Midbrain (tissue), 1 donor: Measurements from ENCODE around the gene NDUFS2.
"Not testable (repeated sequence)": the region's sequence is repeated elsewhere in the genome, so short reads cannot be mapped to it uniquely, and the experiment has no call there.

Experiments used
- DNase-seq: peaks from one replicate; lab custom pipeline; 2025; lab: John Stamatoyannopoulos, UW

Gene NDUFS2

DNA sequence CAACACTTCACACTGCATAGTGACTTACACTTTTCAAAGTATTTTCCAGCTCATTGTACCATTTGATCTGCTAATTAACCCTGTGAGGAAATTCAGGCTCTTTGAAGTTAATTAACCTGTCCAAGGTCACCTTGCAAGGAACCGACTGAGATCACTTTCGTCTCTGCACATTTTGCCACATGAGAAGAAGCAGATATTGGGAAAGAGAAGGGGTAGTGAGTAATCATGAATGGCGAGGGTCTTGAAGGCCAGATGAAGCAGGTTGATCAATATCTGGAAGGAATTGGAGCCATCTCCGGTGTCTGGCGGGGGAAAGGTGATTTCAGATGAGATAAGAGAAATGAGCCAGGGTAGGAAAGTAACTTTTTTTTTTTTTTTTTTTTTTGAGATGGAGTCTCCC, 17.8 kb downstream of the NDUFS2 start:
- no peak for DNase-seq

DNA sequence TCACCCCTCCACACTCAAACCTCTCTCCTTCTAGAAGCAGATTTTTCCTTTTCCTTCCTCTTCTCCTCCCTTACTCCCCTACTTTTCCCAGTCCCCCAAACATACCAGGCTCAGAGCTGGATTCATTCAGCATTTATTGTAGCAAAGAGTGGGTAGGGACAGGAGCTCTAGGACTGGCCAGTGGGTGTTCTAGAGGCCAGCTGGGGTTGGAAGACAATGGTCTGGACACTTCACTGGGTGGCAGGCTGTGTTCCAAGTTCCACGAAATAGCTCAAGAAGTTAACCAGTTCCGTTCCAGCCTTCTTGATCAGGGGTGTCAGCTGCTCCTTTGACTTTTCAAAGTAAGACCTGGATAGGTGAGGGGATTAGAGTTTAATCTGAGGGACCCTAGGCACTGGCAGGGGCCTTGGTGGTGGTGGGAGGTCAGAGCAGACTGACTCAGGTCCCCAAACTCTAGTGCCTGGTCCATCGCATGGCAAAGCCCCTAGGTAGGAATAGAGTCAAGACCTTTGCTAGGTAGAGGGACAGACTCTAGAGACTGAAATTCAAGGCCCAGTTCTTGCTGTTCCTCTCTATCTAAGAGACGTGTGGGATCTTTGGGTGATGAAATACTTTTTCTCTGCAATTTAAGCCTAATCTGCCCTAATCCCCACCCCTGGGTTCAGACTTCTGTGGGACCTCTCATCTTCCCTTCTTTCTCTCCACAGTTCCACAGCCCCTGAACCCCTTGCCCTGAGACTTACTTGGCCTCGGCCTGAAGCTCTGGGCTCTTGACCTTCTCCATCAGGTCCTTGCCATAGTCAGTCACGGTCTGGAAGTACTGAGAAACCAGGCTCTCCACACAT, 20.2 kb downstream of the NDUFS2 start:
- no peak for DNase-seq

DNA sequence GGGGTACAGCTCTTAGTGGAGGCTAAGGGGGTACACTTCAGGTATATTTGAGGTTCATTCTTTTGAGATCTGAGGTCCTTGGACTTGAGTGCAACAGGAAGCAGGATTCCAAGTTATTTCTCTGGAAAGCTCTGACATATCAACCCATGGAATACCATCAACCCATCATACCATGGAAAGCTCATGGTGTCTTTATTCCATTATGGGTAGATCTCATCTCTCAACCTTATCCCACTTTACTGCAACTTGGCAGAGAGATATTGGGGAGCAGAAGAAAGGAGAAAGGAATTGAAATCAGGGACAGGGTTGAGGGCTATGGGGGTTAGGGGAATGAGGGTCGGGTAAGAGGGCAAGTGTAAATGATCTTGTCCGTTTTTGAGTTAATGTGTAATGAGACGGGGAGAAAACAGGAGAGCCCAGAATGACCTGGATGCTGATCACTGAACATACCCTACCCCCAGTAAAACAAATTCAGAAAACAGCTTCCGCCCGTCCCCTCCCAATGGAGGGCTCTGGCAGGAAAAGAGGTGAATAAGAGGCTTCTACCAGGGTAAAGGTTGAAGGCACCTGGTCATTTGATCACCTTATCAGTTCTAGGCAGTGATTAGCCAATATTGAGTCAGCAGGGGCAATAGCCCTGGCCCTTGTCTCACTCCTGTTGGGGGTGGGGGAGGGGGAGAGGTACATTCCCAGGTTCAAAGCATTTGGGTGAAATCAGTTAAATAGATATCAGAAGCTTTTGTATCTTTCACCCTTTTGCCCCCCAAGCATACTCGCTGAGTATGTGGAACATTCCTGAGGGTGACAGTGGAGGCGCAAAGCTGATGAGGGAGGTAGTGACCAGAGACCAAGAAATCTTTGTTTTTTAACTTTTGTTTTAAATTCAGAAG, 21.9 kb downstream of the NDUFS2 start:
- DNase-seq, result no peak

DNA sequence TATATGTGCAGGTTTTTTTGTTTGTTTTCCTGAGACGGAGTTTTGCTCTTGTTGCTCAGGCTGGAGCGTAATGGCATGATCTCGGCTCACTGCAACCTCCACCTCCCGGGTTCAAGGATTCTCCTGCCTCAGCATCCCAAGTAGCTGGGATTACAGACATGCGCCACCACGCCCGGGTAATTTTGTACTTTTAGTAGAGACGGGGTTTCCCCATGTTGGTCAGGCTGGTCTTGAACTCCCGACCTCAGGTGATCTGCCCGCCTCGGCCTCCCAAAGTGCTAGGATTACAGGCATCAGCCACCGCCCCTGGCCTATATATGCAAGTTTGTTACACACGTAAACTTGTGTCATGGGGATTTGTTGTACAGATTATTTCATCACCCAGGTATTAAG, 22.5 kb downstream of the NDUFS2 start:
- not testable (repeated sequence) for DNase-seq

DNA sequence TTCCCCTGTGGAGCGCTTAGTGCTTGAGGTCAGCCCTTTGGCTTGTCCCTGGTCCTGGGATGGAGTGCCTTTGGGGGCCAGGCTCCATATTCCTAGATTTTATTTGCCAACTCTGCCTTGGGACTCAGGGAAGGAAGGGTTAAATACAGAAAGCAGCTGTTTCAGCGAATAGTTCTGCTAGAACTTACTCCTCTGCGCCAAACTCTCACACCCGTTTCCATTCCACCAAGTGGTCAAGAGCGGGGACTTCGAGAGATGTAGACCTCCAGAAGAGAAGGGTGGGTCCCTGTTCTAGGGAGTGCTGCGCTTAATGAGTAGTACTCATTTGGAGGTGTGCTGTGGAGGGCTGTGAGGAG, 23.0 kb downstream of the NDUFS2 start:
- peak; percentile 52 for DNase-seq

DNA sequence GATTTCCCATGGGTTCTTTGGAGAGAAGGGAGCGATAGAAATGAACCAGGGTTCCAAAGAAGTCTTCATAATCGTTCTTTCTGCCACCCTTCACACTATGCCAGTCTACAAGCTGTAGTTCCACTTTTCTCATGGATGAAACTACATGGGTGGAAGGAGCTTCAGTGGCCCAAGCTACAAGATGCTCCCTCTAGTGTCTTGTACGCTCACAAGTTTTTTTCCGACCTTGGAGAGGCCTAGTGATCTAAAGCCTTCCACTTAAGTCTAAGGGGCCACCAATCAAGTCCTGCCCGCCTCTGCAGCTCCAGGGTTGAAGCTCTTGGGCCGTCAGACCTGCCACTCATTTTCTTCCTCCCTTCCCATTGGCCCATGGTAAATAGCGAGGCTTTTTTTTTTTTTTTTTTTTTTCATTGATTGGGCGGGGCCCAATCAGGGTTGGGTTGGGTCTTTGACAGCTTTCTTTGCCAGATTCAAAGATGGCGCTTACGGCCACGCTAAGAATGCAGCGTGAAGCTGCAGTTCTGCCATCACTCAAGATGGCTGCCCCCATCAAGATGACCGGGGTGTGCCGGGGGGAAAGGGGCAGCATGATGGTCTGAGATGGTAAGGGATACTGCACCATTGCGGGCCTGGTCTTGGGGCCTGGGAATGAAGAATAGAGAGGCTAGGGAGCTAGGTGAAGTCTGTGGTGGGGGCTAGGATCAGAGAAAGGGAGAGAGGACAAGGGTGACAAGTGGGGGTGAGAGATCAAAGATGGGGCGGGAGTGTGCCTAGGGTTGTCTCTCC, 23.6 kb downstream of the NDUFS2 start, which contains the start of gene TOMM40L:
Gene TOMM40L (plus strand): TSS at position 527 of the 786 bp plus-strand sequence. CDS start 430 bp downstream, outside the sequence.
- peak; percentile 96 for DNase-seq

DNA sequence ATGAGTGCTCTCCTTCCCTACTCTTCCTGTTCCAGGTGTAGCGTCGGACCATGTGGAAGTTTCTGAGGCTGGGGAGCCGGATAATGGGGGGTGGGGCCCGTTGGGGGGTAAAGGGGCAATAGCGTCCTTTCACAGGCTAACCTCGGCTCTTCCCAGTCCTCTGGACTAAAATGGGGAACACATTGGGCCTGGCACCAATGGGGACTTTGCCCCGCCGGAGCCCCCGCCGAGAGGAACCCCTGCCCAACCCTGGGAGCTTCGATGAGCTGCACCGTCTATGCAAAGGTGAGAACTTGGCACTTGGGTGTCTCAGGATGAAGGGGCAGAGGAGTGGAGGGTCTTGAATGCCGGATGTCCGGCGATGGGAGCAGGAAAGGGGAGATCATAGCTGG, 24.1 kb downstream of the NDUFS2 start:
- no peak for DNase-seq

DNA sequence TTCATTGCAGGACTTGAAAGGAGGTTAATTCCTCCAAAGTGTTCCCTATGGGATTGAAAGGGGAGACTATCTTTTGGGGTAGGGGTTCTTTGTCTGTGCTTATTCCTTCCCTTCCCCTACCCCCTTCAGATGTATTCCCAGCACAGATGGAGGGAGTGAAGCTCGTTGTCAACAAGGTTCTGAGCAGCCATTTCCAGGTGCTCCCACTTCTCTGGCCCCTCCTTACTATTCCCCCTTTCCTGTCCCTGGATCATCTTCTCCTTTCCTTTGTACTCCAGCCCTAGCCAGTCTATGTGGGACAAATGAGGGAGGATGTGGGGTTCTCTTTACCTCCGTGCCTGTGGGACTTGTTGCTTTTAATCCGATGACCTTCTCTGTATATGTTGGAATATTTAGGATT, 24.6 kb downstream of the NDUFS2 start:
- DNase-seq, result no peak

DNA sequence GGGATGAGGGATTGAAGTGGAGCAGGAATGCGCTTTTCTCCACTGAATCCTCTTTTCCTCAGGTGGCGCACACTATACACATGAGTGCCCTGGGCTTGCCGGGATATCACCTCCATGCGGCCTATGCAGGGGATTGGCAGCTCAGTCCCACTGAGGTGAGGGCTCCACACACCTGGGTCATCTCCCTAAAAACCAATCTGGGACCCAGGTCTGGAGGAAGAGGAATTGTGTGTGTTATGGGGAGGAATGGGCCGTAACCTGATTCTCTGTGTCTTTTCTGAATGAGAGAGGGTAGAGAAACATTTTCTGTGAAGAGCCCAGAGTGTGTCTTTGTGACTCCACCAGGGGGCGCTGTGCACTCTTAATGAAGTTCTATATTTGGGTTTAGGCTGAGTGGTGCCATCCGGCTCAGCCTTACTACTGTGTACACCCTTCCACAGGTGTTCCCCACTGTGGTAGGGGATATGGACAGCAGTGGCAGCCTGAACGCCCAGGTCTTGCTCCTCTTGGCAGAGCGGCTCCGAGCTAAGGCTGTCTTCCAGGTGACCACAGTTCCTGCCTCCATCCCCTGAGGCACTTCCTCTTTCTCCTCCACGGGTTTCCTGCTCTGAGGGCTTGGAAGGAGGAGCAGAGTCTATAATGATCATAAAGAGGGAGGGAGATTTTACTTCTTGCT, 25.2 kb downstream of the NDUFS2 start:
- peak; percentile 82 for DNase-seq

DNA sequence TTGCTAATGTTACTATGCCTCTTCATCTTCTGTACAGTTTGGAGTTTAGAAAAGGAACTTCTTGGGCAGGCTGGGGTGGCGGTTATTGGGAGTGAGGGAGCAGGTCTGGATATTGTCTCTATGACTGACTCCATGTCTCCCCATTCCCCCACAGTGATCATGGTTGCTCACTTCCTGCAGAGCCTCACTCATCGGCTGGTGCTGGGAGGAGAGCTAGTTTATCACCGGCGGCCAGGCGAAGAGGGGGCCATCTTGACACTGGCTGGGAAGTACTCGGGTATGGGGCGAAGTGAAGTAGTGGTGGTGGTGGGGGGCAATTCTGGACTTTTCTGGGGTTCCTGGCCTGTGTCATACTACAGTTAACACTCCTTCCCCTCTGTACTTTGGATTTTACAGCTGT, 25.9 kb downstream of the NDUFS2 start:
- no peak for DNase-seq

DNA sequence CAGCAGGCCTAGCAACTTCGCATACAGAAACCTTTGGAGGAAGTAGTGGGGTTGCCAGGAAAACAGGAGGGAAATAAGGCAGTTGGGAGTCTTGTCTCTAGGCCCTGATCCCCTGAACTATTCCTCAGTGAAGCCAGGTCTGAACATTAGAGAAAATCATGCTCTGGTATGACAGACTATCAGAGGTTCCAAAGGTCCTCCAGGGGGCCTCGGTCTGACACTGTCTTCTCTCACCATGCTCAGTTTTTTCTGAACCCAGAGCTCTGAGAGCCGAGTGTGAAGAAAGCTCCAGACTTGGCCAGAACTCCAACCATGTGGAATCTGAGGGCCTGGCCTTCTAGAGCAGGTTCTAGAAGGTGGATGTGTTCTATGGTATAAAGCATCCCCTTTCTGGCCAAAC, 27.7 kb downstream of the NDUFS2 start:
- no peak for DNase-seq

DNA sequence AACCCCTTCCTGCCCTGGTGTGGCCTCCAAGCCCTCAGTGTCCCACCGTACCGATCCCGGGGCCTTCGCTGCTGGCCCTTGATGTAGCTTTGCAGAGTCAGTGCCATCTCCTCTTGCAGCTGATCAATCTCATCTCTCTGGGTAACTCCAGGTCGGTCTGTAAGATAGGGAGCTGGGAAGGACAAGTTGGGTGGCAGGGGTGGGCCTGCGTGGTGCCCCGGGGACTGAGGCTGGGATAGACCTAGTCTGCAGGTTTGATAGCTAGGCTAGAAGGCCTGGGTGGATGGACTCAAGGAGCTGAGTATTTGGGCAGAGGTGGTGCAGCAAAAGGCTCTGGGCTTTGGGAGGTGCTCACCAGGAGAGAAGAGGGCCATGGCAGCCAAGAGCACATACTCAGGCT, 28.6 kb downstream of the NDUFS2 start:
- no peak for DNase-seq

DNA sequence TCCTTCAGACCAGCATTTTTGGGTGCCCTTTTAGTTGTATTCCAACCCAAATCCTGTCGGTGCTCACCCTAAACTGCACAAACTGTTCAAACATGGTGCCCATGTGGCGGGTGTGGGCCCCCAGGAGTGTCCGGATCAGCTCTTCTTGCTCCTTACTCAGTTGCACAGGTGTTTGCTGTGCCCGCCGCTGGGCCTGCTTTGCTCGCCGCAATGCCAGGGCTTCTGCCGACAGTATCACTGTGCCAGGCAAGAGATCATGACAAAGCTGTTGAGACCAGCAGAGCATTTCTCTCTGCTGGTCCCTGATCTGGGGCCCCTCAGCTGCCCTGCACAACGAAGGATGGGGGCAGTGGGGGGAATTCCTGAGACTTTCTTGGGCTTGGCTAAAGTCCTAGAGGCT, 30.9 kb downstream of the NDUFS2 start:
- no peak for DNase-seq

DNA sequence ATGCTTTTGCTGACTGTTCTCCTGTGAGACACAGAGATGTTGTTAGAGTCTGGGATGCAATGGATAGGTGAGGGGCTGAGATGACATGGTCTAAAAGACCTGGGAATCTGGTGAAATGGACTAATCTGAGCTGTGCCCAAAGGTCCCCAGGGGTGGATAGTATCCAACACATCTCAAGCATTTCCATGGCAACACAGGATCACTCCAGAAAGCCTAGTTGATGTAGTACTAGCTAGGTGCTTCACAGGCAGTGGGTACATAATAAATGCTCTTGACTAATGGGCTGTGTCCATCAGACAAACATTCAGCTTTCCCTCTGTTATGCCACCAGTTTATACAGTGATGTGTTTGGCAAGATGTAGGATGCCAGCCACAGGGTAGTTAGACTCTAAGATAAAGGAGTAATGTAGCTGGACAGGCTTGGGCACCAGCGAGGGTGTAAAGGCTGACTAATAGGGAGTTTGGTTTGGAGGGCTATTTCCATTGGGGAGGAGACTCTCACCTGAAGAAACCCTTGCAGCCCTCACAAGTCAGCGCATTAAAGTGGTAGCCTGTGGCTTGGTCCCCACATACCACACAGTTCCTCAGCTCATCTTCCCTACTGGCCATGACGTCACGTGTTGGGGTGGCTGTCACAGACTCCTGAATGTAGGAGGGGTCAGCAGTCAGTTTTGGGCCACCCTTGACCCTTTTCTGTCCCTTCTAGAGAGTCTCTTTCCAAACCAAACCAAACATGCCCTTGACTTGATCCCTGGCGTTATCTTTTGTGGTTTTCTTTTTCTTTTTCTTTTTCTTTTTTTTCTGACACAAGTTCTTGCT, 34.0 kb downstream of the NDUFS2 start:
- DNase-seq, result no peak

DNA sequence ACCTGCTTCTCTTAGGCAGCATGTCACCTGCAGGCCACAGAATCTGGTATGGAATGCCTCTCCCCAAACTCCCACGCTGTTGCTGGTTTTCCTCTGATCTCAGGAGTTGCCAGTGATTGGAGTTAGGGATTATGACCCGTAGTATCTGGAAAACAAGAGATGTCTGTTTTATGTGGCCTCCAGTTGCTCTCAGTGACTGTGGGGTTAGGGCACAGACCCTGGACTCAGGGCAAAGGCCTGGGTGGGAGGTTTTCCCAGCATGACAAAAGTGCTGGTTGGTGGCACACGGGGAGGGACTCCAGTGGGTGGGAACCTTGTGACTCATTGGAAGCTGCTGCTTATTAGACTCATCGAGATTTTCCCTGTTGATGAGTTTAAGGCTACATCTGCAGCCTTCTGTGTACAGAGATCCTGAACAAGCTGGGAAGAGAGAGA, 35.9 kb downstream of the NDUFS2 start, which contains the start of gene NR1I3:
Gene NR1I3 (minus strand): TSS at position 165 of the 435 bp plus-strand sequence. CDS start 1,638 bp downstream, outside the sequence.
- DNase-seq, result no peak

DNA sequence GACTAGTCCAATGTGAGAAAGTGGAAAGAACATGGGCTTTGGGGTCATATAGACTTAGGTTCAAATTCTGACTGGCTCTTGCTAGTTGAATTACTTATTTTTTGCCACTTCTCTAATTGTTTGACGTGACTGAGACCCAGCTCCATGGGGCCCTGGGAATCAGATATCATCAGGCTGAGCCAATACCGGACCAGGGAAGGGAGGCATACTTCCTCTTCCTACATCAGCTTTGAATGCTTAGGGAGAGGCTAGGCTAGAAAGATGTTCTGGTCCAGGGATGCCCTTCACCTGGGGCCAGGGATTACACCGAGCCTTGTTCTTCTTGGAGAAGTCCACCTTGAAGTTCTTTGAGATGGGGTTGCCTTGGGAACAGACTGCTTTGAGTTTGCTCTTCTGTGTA, 39.5 kb downstream of the NDUFS2 start:
- DNase-seq, result no peak

DNA sequence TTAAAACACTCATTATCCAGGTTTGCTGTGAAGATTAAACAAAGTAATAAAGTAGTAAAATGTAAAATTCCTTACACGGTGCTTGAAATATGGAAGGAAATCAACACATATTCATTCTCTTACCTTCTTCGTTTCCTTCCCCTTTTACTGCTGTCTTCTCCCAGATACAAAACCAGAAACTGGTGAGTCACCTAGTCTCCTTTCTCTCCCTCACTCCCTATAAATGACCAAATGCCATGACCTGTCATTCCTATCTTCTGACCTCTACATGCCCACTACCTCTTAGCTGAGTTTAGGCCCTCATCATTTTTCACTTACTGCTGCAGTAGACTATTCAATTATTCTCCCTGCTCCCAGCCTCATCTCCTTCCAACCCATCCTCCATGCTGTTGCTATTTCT, 40.1 kb downstream of the NDUFS2 start:
- DNase-seq, result no peak

DNA sequence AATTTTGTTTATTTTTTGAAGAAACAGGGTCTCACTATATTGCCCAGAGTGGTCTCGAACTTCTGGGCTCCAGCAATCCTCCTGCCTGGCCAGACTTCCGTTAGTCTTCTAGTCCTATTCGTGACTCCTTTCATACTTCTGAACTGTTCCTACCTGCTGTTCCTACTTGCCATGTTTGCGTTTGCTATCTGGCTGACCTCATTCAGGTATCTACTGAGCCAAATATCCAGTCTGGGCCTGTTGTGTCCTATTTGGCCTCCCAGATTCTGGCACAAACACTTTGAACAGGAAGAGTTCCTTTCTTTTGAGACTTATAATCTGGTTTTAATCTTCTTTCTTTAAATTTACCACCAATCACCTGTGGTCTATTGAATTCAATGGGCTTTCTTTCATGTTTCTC, 42.7 kb downstream of the NDUFS2 start:
- no peak for DNase-seq

DNA sequence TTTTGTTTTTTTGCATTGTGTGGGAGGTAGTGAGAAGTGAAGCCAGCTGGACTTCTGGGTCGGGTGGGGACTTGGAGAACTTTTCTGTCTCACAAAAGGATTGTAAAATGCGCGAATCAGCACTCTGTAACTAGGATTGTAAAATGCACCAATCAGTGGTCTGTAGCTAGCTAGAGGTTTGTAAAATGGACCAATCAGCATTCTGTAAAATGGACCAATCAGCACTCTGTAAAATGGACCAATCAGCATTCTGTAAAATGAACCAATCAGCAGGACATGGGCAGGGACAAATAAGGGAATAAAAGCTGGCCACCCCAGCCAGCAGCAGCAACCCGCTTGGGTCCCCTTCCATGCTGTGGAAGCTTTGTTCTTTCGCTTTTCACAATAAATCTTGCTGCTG, 47.9 kb downstream of the NDUFS2 start:
- not testable (repeated sequence) for DNase-seq

DNA sequence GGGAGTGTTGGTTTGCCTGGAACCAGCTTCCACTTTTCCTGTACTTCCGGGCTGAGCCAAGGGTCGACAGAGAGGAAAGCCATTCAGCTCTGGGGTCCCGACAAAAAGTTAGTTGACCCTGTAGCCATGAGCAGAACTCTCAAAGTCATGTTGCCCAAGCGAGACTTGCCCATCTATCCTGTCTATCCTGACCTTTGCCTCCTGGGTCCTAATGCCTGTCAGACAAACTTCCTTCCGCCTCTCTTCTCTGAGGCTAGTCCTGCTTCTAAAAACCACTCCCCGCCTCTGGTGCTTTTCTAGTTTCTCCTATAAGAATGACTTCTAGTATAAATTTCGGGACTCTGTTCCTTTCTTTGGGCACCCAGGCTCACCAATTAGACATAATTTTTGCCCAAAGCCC, 48.7 kb downstream of the NDUFS2 start:
- DNase-seq, result no peak

DNA sequence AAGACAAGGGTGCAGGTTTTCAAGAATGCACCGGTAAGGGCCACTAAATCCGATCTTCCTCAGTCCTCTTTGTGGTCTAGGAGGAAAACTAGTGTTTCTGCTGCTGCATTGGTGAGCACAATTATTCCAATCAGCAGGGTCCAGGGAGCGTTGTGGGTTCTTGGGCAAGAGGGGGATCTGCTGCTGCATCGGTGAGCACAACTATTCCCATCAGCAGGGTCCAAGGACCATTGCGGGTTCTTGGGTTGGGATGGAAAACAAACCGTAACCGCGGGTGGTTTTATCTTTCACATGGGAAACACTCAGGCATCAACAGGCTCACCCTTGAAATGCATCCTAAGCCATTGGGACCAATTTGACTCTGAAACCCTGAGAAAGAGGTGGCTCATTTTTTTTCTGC, 49.4 kb downstream of the NDUFS2 start:
- DNase-seq, result no peak
